HG03432 (cell line): ENCODE results near the gene TRPV4.
A peak's percentile ranks its signal among the peaks of the same experiment; 100 is the strongest.

Experiments used
- ATAC-seq: cut with Tn5 transposase; IDR thresholded peaks from one replicate; pipeline ENCODE4 v1.9.1; 2021; ENCODE audit warnings: mild to moderate bottlenecking, moderate library complexity; ENCODE audit not compliant: unreplicated experiment

TRPV4 gene

GRCh38 chr12:109781668-109782325 is 51.4 kb downstream of the TRPV4 start:
- ATAC-seq = no peak

GRCh38 chr12:109779382-109779781 is 53.8 kb downstream of the TRPV4 start:
- ATAC-seq = no peak

DNA sequence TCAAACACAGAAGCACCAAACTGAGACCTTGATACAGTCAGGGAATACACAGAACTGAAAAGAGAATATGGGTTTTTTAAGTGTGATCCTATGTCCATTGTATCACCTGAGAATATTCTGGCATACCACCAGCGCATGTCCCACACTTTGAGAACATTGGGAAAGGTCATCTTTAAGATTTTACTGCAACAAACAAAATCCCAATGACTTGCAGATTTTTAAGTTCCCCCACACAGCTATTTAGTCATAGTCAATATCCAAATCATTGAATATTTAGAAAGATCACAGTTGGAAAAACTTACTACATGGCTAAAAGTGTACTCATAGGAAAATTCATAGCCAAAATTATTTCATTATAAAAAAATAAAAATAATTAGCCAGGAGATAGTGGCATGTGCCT is 54.5 kb downstream of the TRPV4 start:
- ATAC-seq = no peak

DNA sequence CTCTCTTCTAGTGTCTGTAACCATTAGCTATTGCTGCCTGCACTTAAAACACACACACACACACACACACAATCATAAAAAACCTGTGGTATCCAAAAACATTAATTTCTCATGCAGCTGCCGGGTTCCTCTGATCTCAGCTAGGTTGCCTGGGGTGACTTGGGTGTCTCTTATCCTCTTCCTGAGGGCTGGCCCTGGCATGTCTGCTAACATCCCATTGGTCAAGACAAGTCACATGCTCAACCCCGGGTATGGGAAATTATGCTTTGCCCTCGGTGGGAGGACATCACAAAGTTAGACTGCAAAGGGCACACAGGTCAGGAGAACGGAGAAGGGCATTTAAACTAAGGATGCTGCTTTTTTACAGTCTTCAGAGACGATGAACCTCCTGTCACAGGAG is 55.7 kb downstream of the TRPV4 start:
- ATAC-seq = peak; percentile 50

- ATAC-seq = no peak
These were observed 56.6 kb downstream of the TRPV4 start for GRCh38 chr12:109776624-109777023.

DNA sequence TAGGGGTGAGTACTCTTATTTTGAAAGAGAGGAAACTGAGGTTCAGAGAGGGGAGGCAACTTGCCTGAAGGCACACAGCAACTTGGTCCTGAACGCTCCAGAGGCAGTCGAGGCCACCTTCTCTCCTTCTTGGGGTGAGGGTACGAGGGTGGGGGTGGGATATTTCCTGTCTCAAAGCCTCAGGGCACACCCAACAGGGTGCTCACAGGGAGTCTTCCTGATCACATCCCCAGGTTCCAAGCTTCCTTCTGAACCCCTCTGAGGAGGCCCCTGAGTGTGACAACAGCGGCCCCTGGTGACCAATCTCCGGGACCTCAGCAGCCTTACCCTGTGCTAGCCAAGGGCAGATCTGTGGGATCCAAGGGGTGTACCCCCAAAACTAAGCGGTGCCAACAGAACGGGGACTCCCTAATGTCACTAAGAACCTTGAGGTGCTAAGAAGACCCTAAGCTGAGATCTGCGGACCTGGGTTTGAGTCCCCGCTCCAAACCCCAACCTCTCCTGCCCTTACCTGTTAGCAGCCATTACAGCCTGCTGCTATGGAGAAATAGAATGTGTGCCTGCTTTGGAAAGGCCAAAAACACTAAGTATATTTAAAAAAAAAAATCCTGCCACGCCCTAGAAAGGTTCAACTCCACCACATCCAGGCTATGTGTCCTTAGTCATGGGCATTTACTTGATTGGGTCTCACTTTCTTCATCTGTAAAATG is 57.9 kb downstream of the TRPV4 start:
- no peak for ATAC-seq

DNA sequence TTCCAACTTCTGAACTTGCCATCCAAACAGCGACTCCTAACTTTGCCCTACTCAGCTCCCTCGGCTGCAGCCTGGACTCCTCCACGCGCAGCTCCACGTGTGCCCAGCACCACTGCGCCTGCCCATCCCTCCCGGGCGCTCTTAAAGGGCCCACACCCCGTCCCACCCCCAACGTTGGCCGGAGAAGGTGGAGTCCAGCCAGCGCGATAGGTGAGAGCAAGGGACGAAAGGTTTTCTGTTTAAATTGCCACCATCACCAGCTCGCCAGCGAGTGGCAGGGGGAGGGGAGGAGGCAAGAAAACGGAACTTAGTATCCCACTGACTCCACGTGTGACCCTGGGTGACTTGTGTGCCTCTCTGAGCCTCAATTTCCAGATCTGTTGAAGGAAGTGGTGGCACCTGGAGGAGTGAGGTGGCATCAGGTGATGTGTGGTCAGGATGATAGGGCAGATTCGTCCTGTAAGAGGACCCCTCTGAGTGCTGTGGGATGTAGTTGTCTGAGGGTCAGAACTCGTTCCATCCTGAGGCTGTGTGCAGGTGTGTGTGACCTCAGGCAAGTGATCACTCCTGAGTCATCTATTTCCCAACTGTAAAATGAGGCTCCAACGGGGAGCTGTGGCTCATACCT is 59.7 kb downstream of the TRPV4 start:
- no peak for ATAC-seq

DNA sequence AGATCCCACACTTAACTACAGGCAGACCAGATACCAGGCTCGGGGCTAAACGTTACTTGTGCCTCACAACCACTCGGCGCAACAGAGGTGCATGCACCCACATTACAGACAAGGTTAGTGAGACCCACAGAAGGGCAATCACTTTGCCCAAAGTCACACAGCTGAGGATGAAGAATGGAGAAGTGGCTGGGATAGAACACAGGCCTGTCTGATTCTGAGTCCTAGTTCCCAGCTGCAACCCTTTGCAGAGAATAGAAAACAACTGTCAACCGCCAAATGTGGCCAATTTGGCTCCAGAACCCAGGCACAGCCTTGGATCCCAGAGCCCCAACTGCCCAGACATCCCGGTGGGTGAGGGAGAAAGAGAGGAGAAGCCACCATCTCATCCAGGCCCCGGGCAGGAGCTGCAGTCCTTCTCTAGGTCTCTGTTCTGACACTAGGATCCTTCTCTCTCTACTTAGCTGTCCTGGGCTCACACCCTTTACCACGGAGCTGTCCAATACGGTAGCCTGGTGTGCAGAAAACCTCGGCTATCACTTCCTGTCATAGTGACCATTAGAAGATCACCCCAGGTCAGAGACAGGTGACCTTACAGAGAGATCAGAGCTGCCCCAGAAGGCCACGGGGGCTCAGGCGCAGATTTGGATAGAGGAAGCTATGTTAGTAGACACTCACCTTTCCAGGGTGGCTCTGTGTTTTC is 60.4 kb downstream of the TRPV4 start:
- no peak for ATAC-seq

DNA sequence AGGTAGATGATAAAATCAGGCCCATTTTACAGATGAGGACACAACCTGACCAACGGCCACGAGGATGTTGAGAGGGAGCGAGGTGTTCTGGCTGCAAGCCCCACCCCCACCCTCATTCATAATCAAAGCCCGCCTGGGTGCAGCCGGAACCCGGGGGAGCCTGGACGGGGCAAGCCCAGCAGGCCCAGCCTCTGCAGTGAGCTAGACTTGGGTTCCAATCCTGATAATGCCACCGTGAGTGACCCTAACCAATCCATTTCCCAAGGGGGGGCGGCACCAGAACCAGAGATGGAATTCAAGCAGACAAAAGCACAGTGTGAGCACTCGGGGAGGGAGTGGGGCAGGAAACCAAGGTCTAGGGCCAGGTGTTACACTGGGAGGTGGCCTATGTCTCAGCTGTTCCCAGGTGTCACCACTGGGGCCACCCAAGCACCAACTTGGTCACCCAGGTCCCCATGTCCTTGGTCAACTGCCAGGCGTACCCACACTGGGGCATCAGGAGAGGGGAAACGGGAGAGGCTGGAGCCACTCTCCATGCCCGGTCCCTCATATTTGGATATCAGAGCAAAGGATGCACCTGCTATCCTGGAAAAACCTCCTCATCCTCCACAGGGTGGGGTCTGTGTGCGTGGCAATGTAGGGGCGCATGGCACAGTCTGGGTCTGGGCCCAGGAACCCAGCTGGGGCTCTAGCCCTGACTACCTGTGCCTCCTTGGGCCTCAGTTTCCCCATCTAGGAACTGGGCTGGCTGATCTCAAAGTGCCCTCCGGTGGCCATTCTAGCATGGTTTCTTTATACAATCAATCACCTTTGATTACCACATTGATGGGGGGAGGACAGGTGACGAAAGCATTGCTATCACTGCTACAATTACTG is 61.2 kb downstream of the TRPV4 start:
- ATAC-seq = no peak

- no peak for ATAC-seq
These were observed 62.1 kb downstream of the TRPV4 start for GRCh38 chr12:109770861-109771670.

GRCh38 chr12:109770104-109770860 is 62.9 kb downstream of the TRPV4 start:
- no peak for ATAC-seq

DNA sequence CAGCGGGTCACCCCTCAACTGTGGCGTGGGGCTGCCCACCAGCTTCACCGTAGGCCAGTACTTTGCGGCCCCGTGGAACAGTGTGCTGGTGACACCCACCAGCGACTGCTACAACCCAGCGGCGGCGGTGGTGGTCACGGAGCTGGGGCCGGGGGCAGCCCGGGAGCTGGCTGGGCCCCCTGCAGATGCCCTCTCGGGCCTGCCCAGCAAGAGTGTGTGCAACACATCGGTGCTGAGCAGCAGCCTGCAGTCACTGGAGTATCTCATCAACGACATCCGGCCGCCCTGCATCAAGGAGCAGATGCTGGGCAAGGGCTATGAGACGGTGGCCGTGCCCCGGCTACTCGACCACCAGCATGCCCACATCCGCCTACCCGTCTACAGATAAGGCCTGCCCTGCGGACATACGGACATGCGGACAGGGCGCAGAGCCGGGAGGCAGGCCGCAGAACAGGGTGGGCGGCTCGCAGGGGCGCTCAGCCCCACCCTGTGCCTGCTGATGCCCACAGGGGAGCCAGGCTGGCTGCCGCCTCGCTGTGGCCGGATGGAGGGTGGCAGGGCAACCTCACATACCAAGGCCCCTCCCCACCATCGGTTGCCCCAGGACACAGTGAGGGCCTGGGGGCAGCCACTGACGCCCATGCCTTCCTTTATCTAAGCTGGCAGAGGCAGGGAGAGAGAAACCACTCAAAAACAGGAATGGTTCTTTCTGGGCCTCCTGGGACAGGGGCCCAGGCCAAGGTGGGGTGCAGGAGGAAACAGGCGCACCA is 64.1 kb downstream of the TRPV4 start:
- no peak for ATAC-seq

- no peak for ATAC-seq
These were observed 65.0 kb downstream of the TRPV4 start for GRCh38 chr12:109767991-109768900.

DNA sequence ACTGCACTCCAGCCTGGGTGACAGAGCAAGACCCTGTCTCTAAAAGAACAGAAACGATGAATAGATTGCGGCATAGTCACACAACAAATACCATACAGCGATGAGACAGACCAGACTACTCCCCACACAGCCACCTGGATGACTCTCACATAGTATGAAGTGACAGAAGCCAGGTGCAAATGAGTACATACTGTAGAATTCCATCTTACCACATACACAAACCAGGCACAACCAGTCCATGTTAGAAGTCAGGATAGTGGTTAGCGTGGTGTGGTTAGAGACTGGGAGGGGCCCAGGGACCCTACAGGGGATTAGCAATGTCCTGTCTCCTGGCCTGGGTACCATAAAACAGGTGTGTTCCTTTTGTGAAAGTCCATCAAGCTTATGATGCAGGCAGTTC is 65.7 kb downstream of the TRPV4 start:
- ATAC-seq = no peak

DNA sequence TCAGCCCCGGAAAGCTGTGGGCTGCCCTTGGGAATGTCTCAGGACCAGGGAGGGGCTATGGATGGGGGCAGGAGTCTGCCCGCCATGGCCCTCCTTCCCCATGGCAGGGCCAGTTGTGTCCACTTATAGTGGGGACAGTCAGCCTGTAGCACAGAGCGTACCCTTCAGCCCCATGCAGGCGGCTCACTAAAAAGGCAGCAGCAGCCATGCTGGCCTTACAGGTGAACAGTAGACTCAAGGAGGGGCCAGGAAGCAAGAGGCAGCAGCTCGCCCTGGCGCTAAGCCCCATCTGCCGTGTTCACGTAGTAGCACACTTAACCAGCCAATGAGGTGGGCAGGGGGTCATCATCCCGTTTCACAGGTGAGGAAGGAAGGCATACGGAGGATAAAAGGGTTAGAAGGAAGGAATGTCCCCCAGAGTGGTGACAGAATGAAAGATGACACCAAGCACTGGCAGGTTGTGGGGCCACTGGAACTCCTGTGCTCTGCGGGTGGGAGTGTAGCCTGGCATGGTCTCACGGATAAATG is 66.9 kb downstream of the TRPV4 start:
- no peak for ATAC-seq

DNA sequence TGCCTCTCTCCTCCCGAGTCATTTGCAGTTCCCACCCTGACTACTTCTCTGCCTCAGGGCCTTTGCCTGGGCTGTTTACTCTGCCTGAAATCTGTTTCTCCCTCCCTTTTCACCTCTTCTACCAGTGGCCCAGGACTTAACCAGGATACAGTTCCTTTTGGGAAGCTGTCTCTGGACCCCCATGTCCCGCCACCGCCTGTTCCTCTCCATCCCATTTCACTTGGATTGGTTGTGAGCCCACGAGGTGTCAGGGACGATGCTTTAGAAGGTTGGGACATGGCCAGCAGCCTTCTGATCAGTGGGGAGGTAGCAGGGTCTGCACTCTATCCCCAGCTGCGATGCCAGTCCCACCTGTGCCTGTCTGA is 67.8 kb downstream of the TRPV4 start:
- ATAC-seq = no peak

DNA sequence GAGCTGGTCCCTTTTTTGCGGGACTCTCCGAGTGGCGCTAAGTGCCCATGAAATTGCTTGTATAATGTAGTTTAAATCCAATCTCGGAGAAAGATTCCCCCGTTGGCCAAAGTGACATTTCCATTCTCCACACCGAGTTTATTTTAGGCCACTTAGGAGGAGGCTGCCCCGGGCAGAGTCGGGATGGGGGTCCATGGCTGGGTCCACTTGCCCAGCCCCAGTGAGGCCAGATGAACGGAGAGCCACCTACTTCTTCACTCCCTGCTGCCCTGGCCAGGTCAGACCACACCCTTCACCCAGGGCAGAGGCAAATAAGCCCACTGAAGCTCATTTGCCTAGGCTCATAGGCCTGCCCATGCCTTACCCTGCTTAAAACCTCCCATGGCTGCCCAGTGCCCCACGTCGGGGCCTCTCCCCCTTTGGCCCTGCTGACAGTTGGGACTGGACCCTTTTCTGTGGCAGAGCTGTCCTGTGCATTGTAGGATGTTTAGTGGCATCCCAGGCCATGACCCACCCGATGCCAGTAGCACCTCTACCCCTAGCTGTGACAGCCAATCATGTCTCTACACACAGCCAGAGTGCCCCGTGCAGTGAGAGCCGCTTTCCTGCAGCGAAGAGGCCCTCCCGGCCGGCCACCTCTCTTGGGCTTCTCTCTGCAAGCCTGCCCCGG is 68.3 kb downstream of the TRPV4 start:
- no peak for ATAC-seq
